MM.1S (cell line): Measurements from ENCODE around the gene CATSPERZ.

Source experiments
- DNase-seq: peaks from one replicate; pipeline ENCODE4 v3.0.0-alpha.2; 2015
- H2AFZ ChIP-seq: fragments of 300-600 bp; sonication (generic); 2 replicates; pipeline ENCODE4 v1.6.0; 2016; ENCODE audit warnings: antibody characterized with exemption, low read length
- H3F3A ChIP-seq: fragments of 300-600 bp; sonication (generic); 2 replicates; pipeline ENCODE4 v1.6.1; 2016; ENCODE audit warnings: mild to moderate bottlenecking, antibody characterized with exemption, low read length, moderate library complexity, mixed read lengths; ENCODE audit not compliant: insufficient read depth
- H3K27ac ChIP-seq: fragments of 300-600 bp; sonication (generic); 2 replicates; pipeline ENCODE4 v1.5.1; 2016; ENCODE audit warnings: mild to moderate bottlenecking, low read length
- H3K27me3 ChIP-seq: fragments of 300-600 bp; sonication (generic); replicated peaks from 2 replicates; pipeline ENCODE4 v1.6.0; 2016; ENCODE audit warnings: low read length; ENCODE audit not compliant: insufficient read depth
- H3K36me3 ChIP-seq: fragments of 300-600 bp; sonication (generic); replicated peaks from 2 replicates; pipeline ENCODE4 v1.6.1; 2016; ENCODE audit warnings: mild to moderate bottlenecking, low read length, mixed read lengths; ENCODE audit not compliant: insufficient read depth
- H3K4me1 ChIP-seq: fragments of 300-600 bp; sonication (generic); 2 replicates; pipeline ENCODE4 v1.6.1; 2016; ENCODE audit warnings: low read length, mixed read lengths
- H3K4me2 ChIP-seq: fragments of 300-600 bp; sonication (generic); 2 replicates; pipeline ENCODE4 v1.6.0; 2016; ENCODE audit warnings: low read depth, low read length
- H3K4me3 ChIP-seq: fragments of 300-600 bp; sonication (generic); 2 replicates; pipeline ENCODE4 v1.5.1; 2016; ENCODE audit warnings: low read length, mixed read lengths
- H3K79me2 ChIP-seq: fragments of 300-600 bp; sonication (generic); 2 replicates; pipeline ENCODE4 v1.6.1; 2016; ENCODE audit warnings: mixed run types, low read length, mixed read lengths
- H3K9ac ChIP-seq: fragments of 300-600 bp; sonication (generic); 2 replicates; pipeline ENCODE4 v1.6.1; 2016; ENCODE audit warnings: low read length, mixed read lengths
- H3K9me2 ChIP-seq: fragments of 300-600 bp; sonication (generic); replicated peaks from 2 replicates; pipeline ENCODE4 v1.6.1; 2016; ENCODE audit warnings: mild to moderate bottlenecking, low read length, mixed read lengths; ENCODE audit not compliant: insufficient read depth
- H3K9me3 ChIP-seq: fragments of 300-600 bp; sonication (generic); replicated peaks from 2 replicates; pipeline ENCODE4 v1.6.1; 2016; ENCODE audit warnings: mild to moderate bottlenecking, low read length, mixed read lengths; ENCODE audit not compliant: insufficient read depth
- H4K20me1 ChIP-seq: fragments of 300-600 bp; sonication (generic); 2 replicates; pipeline ENCODE4 v1.6.1; 2016; ENCODE audit warnings: mild to moderate bottlenecking, low read length, moderate library complexity, mixed read lengths; ENCODE audit not compliant: insufficient read depth
- CTCF ChIP-seq: fragments of 300-600 bp; sonication (generic); IDR thresholded peaks from 2 replicates; pipeline ENCODE4 v1.5.1; 2016; ENCODE audit warnings: antibody characterized with exemption, low read length, mixed read lengths
- EZH2 ChIP-seq: fragments of 300-600 bp; sonication (generic); optimal IDR thresholded peaks from 2 replicates; pipeline ENCODE3; 2017; ENCODE audit warnings: low read depth, mild to moderate bottlenecking, antibody characterized with exemption, low read length, mixed read lengths
- EZH2phosphoT487 ChIP-seq: fragments of 300-600 bp; sonication (generic); IDR thresholded peaks from 2 replicates; pipeline ENCODE4 v1.6.1; 2018; ENCODE audit warnings: antibody characterized with exemption, low read length

The CATSPERZ gene

GRCh38 chr11:64334764-64335735 lies 34.9 kb downstream of the CATSPERZ start:
- Histone ChIP-seq H3K79me2 (peaks cover 8% of the 10 kb centered on the region), H3K4me1 (peaks cover 4% of the 10 kb centered on the region; the same call in 1 of the 2 replicates), H3K9me3 (no peaks in the 10 kb centered on the region), H4K20me1 (no peaks in the 10 kb centered on the region), H3K4me3 (no peak overlapping the region), H3K27me3 (no peaks in the 10 kb centered on the region), H3K27ac (no peak overlapping the region), H2AFZ (no peak overlapping the region), H3K4me2 (no peak overlapping the region), H3K36me3 (no peaks in the 10 kb centered on the region), H3F3A (peaks cover 7% of the 10 kb centered on the region; the same call in 1 of the 2 replicates), H3K9me2 (no peaks in the 10 kb centered on the region), H3K9ac (no peak overlapping the region)
- DNase-seq: no peak
- TF ChIP-seq EZH2phosphoT487 (no peak), EZH2 (no peak)

DNA sequence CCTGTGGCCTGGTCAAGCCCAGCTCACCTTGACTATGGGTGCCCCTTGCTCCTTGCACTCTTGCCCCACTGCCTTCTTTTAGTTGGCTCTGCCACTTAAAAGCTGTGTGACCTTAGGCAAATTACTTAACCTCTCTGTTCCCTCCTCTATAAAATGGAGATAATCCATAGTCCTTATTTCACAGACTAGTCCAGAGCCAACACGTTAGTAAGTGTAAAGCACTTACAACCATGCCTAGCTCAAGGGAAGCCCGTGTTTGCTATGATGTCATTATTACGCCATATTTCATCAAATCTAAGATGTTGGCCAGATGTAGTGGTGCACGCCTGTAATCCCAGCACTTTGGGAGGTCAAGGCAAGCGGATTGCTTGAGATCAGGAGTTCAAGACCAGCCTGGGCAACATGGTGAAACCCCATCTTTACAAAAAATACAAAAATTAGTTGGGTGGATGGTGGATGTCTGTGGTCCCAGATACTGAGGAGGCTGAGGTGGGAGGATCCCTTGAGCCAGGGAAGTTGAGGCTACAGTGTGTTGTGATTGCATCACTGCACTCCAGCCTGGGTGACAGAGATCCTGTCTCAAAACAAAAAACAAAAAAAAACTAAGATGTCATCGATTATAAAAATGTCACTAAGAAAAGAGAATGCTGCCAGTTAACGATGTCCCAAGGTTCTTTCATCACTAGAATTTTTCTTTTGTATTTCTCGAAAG lies 37.5 kb downstream of the CATSPERZ start:
- Histone ChIP-seq H3K4me2 (no peak overlapping the region), H3K9me3 (no peaks in the 10 kb centered on the region), H3K4me1 (peaks cover 7% of the 10 kb centered on the region), H3K27me3 (no peaks in the 10 kb centered on the region), H3K27ac (no peak overlapping the region), H3K9ac (no peak overlapping the region), H3K79me2 (peaks cover 27% of the 10 kb centered on the region), H2AFZ (no peak overlapping the region), H3K36me3 (no peaks in the 10 kb centered on the region), H3K9me2 (no peaks in the 10 kb centered on the region), H4K20me1 (no peaks in the 10 kb centered on the region), H3K4me3 (no peak overlapping the region), H3F3A (peaks cover 9% of the 10 kb centered on the region)
- TF ChIP-seq EZH2phosphoT487 (no peak), CTCF (no peak), EZH2 (no peak)
- no peak for DNase-seq

DNA sequence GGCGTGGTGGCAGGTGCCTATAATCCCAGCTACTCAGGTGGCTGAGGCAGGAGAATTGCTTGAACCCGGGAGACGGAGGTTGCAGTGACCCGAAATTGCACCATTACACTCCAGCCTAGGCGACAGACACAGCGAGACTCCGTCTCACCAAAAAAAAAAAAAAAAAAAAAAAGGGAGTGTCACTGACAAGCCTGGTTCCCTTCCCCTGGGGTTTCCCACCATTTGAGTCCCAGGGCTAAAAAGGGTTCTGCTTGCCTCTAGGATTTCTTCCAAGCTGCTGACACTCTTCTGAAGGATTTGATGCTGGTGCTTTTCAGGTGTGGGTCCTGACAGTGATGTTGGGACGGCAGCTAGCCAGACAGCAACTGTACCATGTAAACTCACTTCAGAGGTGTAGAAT lies 38.6 kb downstream of the CATSPERZ start:
- H3K27me3 ChIP-seq: no peaks in the 10 kb centered on the region
- TF ChIP-seq EZH2 (no peak), EZH2phosphoT487 (no peak), CTCF (no peak)
- peak overlapping the region; percentile 94; the same call in 1 of the 2 replicates for H3K4me2 ChIP-seq
- H3K27ac ChIP-seq: no peak overlapping the region
- no peaks in the 10 kb centered on the region for H3K9me3 ChIP-seq
- no peak overlapping the region for H3K9ac ChIP-seq
- H3K36me3 ChIP-seq: no peaks in the 10 kb centered on the region
- no peak overlapping the region for H2AFZ ChIP-seq
- peaks cover 7% of the 10 kb centered on the region for H3K4me1 ChIP-seq
- H4K20me1 ChIP-seq: no peaks in the 10 kb centered on the region
- no peaks in the 10 kb centered on the region for H3K9me2 ChIP-seq
- peaks cover 36% of the 10 kb centered on the region for H3K79me2 ChIP-seq
- peaks cover 9% of the 10 kb centered on the region for H3F3A ChIP-seq
- DNase-seq: no peak
- no peak overlapping the region for H3K4me3 ChIP-seq
